Peyer's patch (tissue), 4 donors: ENCODE data around the gene ATP8A1.

Source experiments
- POLR2A ChIP-seq, 2 donors: fragments of 450-650 bp; IDR thresholded peaks; one replicate each; pipeline ENCODE4 v1.5.1; 2017; ENCODE audit warnings: antibody characterized with exemption in 2 of 2, mild to moderate bottlenecking in 2 of 2, moderate library complexity in 2 of 2
- TF ChIP-seq, protein P1 (sequence below), 6 experiments: fragments of 450-650 bp in 4 of 6; fragments of 200-600 bp in 2 of 6; sonication (generic) in 1 of 6; IDR thresholded peaks; one replicate each; pipeline ENCODE4 v1.5.1; 2017 to 2019; ENCODE audit warnings: antibody characterized with exemption in 6 of 6, mild to moderate bottlenecking in 3 of 6, moderate library complexity in 1 of 6

GRCh38 chr4:42637867-42638266 lies 19.0 kb downstream of the ATP8A1 start:
- TF ChIP-seq, protein P1, sequence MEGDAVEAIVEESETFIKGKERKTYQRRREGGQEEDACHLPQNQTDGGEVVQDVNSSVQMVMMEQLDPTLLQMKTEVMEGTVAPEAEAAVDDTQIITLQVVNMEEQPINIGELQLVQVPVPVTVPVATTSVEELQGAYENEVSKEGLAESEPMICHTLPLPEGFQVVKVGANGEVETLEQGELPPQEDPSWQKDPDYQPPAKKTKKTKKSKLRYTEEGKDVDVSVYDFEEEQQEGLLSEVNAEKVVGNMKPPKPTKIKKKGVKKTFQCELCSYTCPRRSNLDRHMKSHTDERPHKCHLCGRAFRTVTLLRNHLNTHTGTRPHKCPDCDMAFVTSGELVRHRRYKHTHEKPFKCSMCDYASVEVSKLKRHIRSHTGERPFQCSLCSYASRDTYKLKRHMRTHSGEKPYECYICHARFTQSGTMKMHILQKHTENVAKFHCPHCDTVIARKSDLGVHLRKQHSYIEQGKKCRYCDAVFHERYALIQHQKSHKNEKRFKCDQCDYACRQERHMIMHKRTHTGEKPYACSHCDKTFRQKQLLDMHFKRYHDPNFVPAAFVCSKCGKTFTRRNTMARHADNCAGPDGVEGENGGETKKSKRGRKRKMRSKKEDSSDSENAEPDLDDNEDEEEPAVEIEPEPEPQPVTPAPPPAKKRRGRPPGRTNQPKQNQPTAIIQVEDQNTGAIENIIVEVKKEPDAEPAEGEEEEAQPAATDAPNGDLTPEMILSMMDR (IDR thresholded peaks at IDR 0.05), result no peak
- no peak for TF ChIP-seq POLR2A (IDR thresholded peaks at IDR 0.05)
